Endothelial cell (in vitro differentiated cells): ENCODE results near the gene NLRX1. TPM values are rescaled to one million over a fixed set of nuclear protein-coding genes. Genes with fewer than 3 reads are reported as not detected.
A peak's percentile ranks its signal among the peaks of the same experiment; 100 is the strongest.

Experiments used
- DNase-seq: peaks from one replicate; pipeline ENCODE4 v3.0.0; 2021; ENCODE audit warnings: low spot score
- H3K27ac Mint-ChIP-seq: one replicate; pipeline ENCODE4 v1.8.0; 2021; ENCODE audit warnings: mixed read lengths, inconsistent platforms; ENCODE audit not compliant: unreplicated experiment
- H3K27me3 Mint-ChIP-seq: one replicate; pipeline ENCODE4 v1.8.0; 2021; ENCODE audit warnings: mild to moderate bottlenecking, moderate library complexity, mixed read lengths, inconsistent platforms; ENCODE audit not compliant: unreplicated experiment
- H3K36me3 Mint-ChIP-seq: one replicate; pipeline ENCODE4 v1.8.0; 2021; ENCODE audit warnings: mild to moderate bottlenecking, low read depth, mixed read lengths, inconsistent platforms; ENCODE audit not compliant: unreplicated experiment
- H3K4me1 Mint-ChIP-seq: one replicate; pipeline ENCODE4 v1.8.0; 2021; ENCODE audit warnings: mild to moderate bottlenecking, mixed read lengths, inconsistent platforms; ENCODE audit not compliant: unreplicated experiment
- H3K4me3 Mint-ChIP-seq: one replicate; pipeline ENCODE4 v1.8.0; 2021; ENCODE audit warnings: mild to moderate bottlenecking, mixed read lengths, inconsistent platforms; ENCODE audit not compliant: unreplicated experiment
- H3K9me3 Mint-ChIP-seq: one replicate; pipeline ENCODE4 v1.8.0; 2021; ENCODE audit warnings: mixed read lengths, inconsistent platforms; ENCODE audit not compliant: unreplicated experiment
- total RNA-seq: library from RNA; stranded (reverse); fragmentation: NEBNext Ultra II Directional; extraction: Animal tissue kit (Norgen Biotek cat#: 25700); gene quantifications from one replicate; pipeline ENCODE4 v1.2.1, GENCODE V29; 2021; ENCODE audit not compliant: unreplicated experiment
- TF ChIP-seq, protein P1 (sequence below): fragments of 200-600 bp; sonication (generic); IDR thresholded peaks from one replicate; pipeline ENCODE4 v1.5.0; 2021; ENCODE audit warnings: antibody characterized with exemption; ENCODE audit not compliant: unreplicated experiment

The NLRX1 gene
- total RNA-seq, 1 donor from 2014 or later = 12.3 TPM

DNA sequence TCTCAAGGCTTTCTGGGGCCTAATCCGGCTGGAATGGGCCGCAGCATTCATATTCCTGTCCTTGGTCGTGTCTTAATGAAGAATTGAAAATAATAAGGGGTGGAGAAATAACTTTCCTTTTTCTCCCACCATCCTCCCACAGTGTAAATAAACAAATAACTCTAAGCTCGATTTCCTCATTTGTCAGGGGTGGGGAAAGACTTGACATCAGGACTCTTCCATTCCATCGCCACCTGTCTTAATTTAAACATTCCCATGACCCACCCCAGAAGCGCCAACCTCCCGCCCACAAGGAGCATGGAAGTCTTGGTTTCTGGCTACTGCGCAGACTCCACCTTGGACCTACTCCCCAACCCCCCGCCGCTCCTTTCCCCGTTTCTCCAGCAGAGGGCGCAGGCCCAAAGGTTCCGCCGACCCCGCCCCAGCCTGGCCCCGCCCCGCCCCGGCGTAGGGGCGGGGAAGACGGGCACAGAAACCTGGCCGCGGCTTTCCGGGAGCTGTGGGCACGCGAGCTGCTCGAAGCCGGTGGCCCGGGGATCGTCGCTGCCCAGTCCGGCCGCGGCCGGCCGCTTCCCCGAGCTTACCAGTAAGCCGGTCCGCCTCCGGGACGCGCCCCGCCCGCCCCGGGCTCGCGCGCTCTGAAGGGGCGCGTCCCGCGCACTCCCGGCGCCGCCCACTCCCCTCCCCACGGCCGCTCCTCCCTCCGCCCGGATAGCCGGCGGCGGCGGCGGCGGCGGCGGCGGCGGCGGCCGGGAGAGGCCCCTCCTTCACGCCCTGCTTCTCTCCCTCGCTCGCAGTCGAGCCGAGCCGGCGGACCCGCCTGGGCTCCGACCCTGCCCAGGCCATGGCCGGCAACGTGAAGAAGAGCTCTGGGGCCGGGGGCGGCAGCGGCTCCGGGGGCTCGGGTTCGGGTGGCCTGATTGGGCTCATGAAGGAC lies 37.3 kb downstream of the NLRX1 start, which contains the start of gene CBL:
CBL (plus strand) TSS at position 766 of the 937 bp plus-strand sequence; CDS start at position 845, 79 bp downstream.
- TF ChIP-seq, protein P1, sequence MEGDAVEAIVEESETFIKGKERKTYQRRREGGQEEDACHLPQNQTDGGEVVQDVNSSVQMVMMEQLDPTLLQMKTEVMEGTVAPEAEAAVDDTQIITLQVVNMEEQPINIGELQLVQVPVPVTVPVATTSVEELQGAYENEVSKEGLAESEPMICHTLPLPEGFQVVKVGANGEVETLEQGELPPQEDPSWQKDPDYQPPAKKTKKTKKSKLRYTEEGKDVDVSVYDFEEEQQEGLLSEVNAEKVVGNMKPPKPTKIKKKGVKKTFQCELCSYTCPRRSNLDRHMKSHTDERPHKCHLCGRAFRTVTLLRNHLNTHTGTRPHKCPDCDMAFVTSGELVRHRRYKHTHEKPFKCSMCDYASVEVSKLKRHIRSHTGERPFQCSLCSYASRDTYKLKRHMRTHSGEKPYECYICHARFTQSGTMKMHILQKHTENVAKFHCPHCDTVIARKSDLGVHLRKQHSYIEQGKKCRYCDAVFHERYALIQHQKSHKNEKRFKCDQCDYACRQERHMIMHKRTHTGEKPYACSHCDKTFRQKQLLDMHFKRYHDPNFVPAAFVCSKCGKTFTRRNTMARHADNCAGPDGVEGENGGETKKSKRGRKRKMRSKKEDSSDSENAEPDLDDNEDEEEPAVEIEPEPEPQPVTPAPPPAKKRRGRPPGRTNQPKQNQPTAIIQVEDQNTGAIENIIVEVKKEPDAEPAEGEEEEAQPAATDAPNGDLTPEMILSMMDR = peak; percentile 96
- Mint-ChIP-seq H3K4me1 (peaks cover 14% of the 10 kb centered on the region), H3K4me3 (peak within 1 kb of the TSS; percentile 100), H3K27ac (peak within 1 kb of the TSS; percentile 91), H3K27me3 (peaks cover 5% of the 10 kb centered on the region), H3K9me3 (no peaks in the 10 kb centered on the region), H3K36me3 (peaks cover 4% of the 10 kb centered on the region)
- peak; percentile 100 for DNase-seq

DNA sequence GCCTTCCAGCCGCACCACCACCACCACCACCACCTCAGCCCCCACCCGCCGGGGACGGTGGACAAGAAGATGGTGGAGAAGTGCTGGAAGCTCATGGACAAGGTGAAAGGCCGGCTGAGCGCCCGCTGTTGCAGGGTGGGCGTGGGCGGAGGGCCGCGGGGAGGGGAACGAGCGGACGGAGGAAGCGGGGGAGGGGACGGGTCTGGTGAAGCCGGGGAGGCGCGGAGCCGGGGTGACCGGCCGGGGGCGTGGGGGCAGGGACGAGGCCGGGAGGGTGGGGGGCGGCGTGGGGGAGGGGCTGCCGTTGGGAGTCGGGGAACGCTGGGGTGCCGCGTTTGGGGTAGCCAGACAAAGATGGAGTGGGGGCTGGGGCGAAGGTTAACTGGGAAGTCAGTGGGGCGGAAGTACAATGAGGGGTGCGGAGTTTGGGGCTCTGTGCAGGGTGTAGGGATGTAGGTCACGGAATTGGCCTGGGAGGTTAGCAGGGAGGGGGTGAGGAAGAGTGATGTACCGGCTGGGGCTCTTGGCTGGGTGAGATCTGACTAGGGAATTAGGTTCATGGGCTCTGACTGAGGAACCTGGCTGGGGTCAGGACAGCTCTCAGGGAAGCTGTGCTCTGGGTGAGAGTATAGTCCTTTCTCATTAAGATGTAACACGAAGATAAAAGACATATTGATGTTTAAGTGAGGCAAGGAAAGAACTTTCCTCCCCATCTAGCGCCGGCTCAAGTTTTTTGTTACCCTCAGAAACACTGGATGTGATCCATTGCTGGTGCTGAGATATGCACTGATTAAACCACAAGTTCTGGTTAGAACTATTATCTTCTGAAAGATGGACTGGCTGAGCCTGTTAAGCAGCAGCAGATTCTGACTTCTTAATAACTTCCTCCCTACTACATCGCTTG lies 38.2 kb downstream of the NLRX1 start:
- TF ChIP-seq, protein P1 = no peak
- peak overlapping the region; percentile 100 for H3K4me3 Mint-ChIP-seq
- peak overlapping the region; percentile 91 for H3K27ac Mint-ChIP-seq
- H3K9me3 Mint-ChIP-seq = no peaks in the 10 kb centered on the region
- peak; percentile 60 for DNase-seq
- H3K36me3 Mint-ChIP-seq = peaks cover 4% of the 10 kb centered on the region
- H3K27me3 Mint-ChIP-seq = peaks cover 5% of the 10 kb centered on the region
- peaks cover 14% of the 10 kb centered on the region for H3K4me1 Mint-ChIP-seq

DNA sequence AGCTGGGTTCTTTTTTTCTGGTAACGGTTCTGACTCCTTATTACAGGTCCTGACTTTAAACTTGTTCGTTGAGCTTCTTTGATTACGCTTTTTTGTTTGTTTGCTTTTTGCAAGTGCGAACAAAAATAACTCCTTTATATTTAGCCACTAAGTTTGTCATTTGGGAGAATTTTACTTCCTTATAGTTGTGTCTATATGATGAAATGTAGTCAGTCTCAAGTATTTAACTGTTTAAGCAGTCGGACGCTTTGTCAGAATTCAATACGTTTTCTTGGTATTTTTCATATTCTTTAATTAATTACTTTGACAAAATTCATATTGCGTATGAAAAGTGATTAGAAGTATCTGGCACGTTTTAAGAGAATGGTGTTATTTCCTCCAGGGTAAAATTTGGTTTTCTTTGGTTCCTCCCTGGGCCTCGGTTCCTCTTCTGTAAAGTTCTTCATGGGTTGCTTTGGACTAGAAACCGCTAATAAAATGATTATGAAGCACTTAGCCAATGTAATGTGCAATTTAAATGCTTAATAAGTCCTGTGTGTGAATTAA lies 39.0 kb downstream of the NLRX1 start:
- Mint-ChIP-seq H3K36me3 (peaks cover 4% of the 10 kb centered on the region), H3K4me1 (peaks cover 14% of the 10 kb centered on the region), H3K27ac (no peak overlapping the region), H3K27me3 (peaks cover 5% of the 10 kb centered on the region), H3K4me3 (peak overlapping the region; percentile 100), H3K9me3 (no peaks in the 10 kb centered on the region)
- DNase-seq = no peak
- TF ChIP-seq, protein P1 = no peak

DNA sequence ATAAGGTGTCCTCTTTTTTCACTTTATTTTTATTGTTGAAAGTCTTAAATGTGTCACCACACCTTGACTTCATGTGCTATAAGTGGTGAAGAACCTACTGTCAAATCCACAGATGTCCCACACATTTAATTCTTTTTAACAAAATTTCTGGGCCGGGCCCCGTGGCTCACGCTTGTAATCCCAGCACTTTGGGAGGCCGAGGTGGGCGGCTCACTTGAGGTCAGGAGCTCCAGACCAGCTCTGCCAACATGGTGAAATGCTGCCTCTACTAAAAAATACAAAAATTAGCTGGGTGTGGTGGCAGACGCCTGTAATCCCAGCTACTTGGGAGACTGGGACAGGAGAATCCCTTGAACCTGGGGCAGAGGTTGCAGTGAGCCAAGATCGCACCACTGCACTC lies 40.7 kb downstream of the NLRX1 start:
- H3K4me3 Mint-ChIP-seq = no peak overlapping the region
- TF ChIP-seq, protein P1 = no peak

More for the DNA sequence above, 40.7 kb downstream of the NLRX1 start:
- H3K27me3 Mint-ChIP-seq = peaks cover 5% of the 10 kb centered on the region
- peaks cover 20% of the 10 kb centered on the region for H3K4me1 Mint-ChIP-seq
- H3K27ac Mint-ChIP-seq = no peak overlapping the region
- H3K36me3 Mint-ChIP-seq = peaks cover 4% of the 10 kb centered on the region
- no peaks in the 10 kb centered on the region for H3K9me3 Mint-ChIP-seq
- no peak for DNase-seq
